ENCODE measurements around the gene PTER. TPM values are rescaled to one million over a fixed set of nuclear protein-coding genes. Genes with fewer than 3 reads are reported as not detected.
A peak's percentile ranks its signal among the peaks of the same experiment; 100 is the strongest.

PTER gene
- total RNA-seq, 1 experiment from 2014 or later, result 30.1 TPM

- H3K4me3 Mint-ChIP-seq (ENCODE audit: low read depth, unreplicated experiment), result no peak overlapping the region
Measured at GRCh38 chr10:16536155-16536554, 99.3 kb downstream of the PTER start.

GRCh38 chr10:16544099-16544498 is 107.3 kb downstream of the PTER start:
- H3K27ac Mint-ChIP-seq (ENCODE audit: unreplicated experiment), result no peak overlapping the region
- intact Hi-C loops (cut with micrococcal nuclease; ENCODE audit: unreplicated experiment), result loop anchor here (10.0 kb wide), 3 partner anchors 231 to 639 kb away; no protein-coding TSS in a partner anchor
- no peak for TF ChIP-seq CTCF (IDR thresholded peaks at IDR 0.05; ENCODE audit: unreplicated experiment)
- CTCF ChIA-PET, result no interaction called here
- H3K4me3 Mint-ChIP-seq (ENCODE audit: low read depth, unreplicated experiment), result no peak overlapping the region
- H3K4me1 Mint-ChIP-seq (ENCODE audit: low read depth, unreplicated experiment), result no peaks in the 10 kb centered on the region
- BruUV-seq (replicated peaks), result no TSS peak
- no peaks in the 10 kb centered on the region for H3K27me3 Mint-ChIP-seq (ENCODE audit: unreplicated experiment)
- no peaks in the 10 kb centered on the region for H3K36me3 Mint-ChIP-seq (ENCODE audit: insufficient read depth, unreplicated experiment)
- H3K9me3 Mint-ChIP-seq (ENCODE audit: low read depth, unreplicated experiment), result no peaks in the 10 kb centered on the region
- no peak for DNase-seq

More at GRCh38 chr10:16536155-16536554, 99.3 kb downstream of the PTER start:
- Mint-ChIP-seq H3K27me3 (ENCODE audit: unreplicated experiment) (no peaks in the 10 kb centered on the region), H3K27ac (ENCODE audit: unreplicated experiment) (no peak overlapping the region), H3K36me3 (ENCODE audit: insufficient read depth, unreplicated experiment) (no peaks in the 10 kb centered on the region), H3K4me1 (ENCODE audit: low read depth, unreplicated experiment) (no peaks in the 10 kb centered on the region), H3K9me3 (ENCODE audit: low read depth, unreplicated experiment) (no peaks in the 10 kb centered on the region)
- BruUV-seq (replicated peaks), result no TSS peak
- TF ChIP-seq CTCF (IDR thresholded peaks at IDR 0.05; ENCODE audit: unreplicated experiment), result no peak
- DNase-seq, result no peak
- intact Hi-C loops (cut with micrococcal nuclease; ENCODE audit: unreplicated experiment), result no loop called here
- CTCF ChIA-PET, result no interaction called here

GRCh38 chr10:16544591-16544990 is 107.8 kb downstream of the PTER start:
- intact Hi-C loops (cut with micrococcal nuclease; ENCODE audit: unreplicated experiment), result loop anchor here (10.0 kb wide), 3 partner anchors 230 to 640 kb away; no protein-coding TSS in a partner anchor

GRCh38 chr10:16545116-16545736 is 108.4 kb downstream of the PTER start:
- Mint-ChIP-seq H3K9me3 (ENCODE audit: low read depth, unreplicated experiment) (no peaks in the 10 kb centered on the region), H3K4me3 (ENCODE audit: low read depth, unreplicated experiment) (no peak overlapping the region), H3K4me1 (ENCODE audit: low read depth, unreplicated experiment) (no peaks in the 10 kb centered on the region), H3K36me3 (ENCODE audit: insufficient read depth, unreplicated experiment) (no peaks in the 10 kb centered on the region), H3K27me3 (ENCODE audit: unreplicated experiment) (no peaks in the 10 kb centered on the region), H3K27ac (ENCODE audit: unreplicated experiment) (no peak overlapping the region)
- TF ChIP-seq CTCF (IDR thresholded peaks at IDR 0.05; ENCODE audit: unreplicated experiment), result peak; percentile 38
- CTCF ChIA-PET, result interaction anchor here (0.5 to 1.4 kb wide), 4 partner anchors 15 to 1278 kb away, joined by 3 to 4 read pairs (median 4); no protein-coding TSS in a partner anchor
- BruUV-seq (replicated peaks), result no TSS peak
- DNase-seq, result peak; percentile 8
- intact Hi-C loops (cut with micrococcal nuclease; ENCODE audit: unreplicated experiment), result loop anchor here (5.0 to 10.0 kb wide), 4 partner anchors 230 to 668 kb away; no protein-coding TSS in a partner anchor

More at GRCh38 chr10:16544591-16544990, 107.8 kb downstream of the PTER start:
- H3K4me3 Mint-ChIP-seq (ENCODE audit: low read depth, unreplicated experiment), result no peak overlapping the region
- TF ChIP-seq CTCF (IDR thresholded peaks at IDR 0.05; ENCODE audit: unreplicated experiment), result no peak
- no peak for DNase-seq
- H3K9me3 Mint-ChIP-seq (ENCODE audit: low read depth, unreplicated experiment), result no peaks in the 10 kb centered on the region
- no peak overlapping the region for H3K27ac Mint-ChIP-seq (ENCODE audit: unreplicated experiment)
- no TSS peak for BruUV-seq (replicated peaks)
- H3K4me1 Mint-ChIP-seq (ENCODE audit: low read depth, unreplicated experiment), result no peaks in the 10 kb centered on the region
- no peaks in the 10 kb centered on the region for H3K36me3 Mint-ChIP-seq (ENCODE audit: insufficient read depth, unreplicated experiment)
- no peaks in the 10 kb centered on the region for H3K27me3 Mint-ChIP-seq (ENCODE audit: unreplicated experiment)
- CTCF ChIA-PET, result interaction anchor here (0.6 to 1.4 kb wide), 3 partner anchors 14 to 1278 kb away, joined by 3 to 4 read pairs (median 4); no protein-coding TSS in a partner anchor

Measured in Calu3 (cell line).